ENCODE measurements around the gene CPNE7. TPM values are rescaled to one million over a fixed set of nuclear protein-coding genes. Genes with fewer than 3 reads are reported as not detected.

Gene CPNE7
- total and polyA plus RNA-seq, 2 donors (not counting 1 experiment from before 2014, with no cell fraction given), result 10.2 to 53.0 TPM

DNA sequence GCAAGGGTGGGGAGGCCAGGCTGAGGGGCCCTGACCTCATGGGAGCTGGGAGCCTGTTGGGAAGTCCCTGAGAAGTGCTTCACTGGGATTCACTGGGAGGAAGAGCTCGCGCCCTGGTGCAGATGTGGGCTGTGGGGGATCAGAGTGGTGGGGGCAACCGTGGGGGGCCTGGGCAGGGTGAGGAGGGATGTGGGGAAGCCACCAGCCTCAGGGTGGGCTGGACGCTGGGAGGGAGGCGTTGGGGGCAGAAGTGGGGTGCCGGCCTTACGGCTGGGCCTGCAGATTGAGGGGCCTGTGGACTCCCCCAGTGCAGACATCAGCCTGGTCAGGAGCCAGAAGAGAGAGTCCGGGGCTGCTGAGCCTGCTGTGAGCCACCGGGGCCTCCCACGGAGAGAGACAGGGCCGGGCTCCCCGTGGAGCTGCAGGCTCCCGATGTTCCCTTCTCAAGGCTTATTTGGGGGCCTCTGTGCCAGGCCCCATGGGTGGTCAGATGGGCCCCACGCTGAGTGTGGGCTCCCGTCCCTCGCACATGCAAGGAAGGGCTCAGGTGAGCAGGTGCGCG, 45.7 kb downstream of the CPNE7 start:
- no peaks in the 10 kb centered on the region for H3K79me2 ChIP-seq (ENCODE audit: control insufficient read depth, insufficient read depth, low read length)
- TF ChIP-seq EZH2 (IDR thresholded peaks at IDR 0.05; ENCODE audit: low read length, missing control alignments), result no peak
- TF ChIP-seq, protein P1, sequence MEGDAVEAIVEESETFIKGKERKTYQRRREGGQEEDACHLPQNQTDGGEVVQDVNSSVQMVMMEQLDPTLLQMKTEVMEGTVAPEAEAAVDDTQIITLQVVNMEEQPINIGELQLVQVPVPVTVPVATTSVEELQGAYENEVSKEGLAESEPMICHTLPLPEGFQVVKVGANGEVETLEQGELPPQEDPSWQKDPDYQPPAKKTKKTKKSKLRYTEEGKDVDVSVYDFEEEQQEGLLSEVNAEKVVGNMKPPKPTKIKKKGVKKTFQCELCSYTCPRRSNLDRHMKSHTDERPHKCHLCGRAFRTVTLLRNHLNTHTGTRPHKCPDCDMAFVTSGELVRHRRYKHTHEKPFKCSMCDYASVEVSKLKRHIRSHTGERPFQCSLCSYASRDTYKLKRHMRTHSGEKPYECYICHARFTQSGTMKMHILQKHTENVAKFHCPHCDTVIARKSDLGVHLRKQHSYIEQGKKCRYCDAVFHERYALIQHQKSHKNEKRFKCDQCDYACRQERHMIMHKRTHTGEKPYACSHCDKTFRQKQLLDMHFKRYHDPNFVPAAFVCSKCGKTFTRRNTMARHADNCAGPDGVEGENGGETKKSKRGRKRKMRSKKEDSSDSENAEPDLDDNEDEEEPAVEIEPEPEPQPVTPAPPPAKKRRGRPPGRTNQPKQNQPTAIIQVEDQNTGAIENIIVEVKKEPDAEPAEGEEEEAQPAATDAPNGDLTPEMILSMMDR (conservative IDR thresholded peaks at IDR 0.05 in 1 of 2, IDR thresholded peaks at IDR 0.05 in 1 of 2; ENCODE audit: low read depth in 1 of 2, low read length in 2 of 2), result no peak
- no peaks in the 10 kb centered on the region for H4K20me1 ChIP-seq (ENCODE audit: control insufficient read depth, extremely low read depth, insufficient read depth, low read length)
- no peaks in the 10 kb centered on the region for H3K36me3 ChIP-seq (ENCODE audit: control insufficient read depth, insufficient read depth, low read length)
- H3K4me3 ChIP-seq (replicated peaks in 1 of 4; ENCODE audit: control extremely low read depth in 1 of 4, insufficient read depth in 1 of 4, low read depth in 3 of 4, low read length in 4 of 4), result no peak overlapping the region
- H3K9ac ChIP-seq (ENCODE audit: insufficient read depth, low read length), result no peak overlapping the region
- H3K27ac ChIP-seq (ENCODE audit: insufficient read depth, low read length), result no peak overlapping the region
- no peak overlapping the region for H3K4me2 ChIP-seq (ENCODE audit: extremely low read depth, insufficient read depth, low read length)
- no peak overlapping the region for H2AFZ ChIP-seq (ENCODE audit: low read length)
- H3K4me1 ChIP-seq (ENCODE audit: control insufficient read depth, extremely low read depth, insufficient read depth, low read length), result no peaks in the 10 kb centered on the region
- DNase-seq (ENCODE audit: low read depth in 2 of 2), result no peak
- H3K27me3 ChIP-seq (ENCODE audit: control insufficient read depth, insufficient read depth, low read length), result peaks cover 13% of the 10 kb centered on the region
- H3K9me3 ChIP-seq (ENCODE audit: control insufficient read depth, insufficient read depth, low read depth, low read length), result no peaks in the 10 kb centered on the region

DNA sequence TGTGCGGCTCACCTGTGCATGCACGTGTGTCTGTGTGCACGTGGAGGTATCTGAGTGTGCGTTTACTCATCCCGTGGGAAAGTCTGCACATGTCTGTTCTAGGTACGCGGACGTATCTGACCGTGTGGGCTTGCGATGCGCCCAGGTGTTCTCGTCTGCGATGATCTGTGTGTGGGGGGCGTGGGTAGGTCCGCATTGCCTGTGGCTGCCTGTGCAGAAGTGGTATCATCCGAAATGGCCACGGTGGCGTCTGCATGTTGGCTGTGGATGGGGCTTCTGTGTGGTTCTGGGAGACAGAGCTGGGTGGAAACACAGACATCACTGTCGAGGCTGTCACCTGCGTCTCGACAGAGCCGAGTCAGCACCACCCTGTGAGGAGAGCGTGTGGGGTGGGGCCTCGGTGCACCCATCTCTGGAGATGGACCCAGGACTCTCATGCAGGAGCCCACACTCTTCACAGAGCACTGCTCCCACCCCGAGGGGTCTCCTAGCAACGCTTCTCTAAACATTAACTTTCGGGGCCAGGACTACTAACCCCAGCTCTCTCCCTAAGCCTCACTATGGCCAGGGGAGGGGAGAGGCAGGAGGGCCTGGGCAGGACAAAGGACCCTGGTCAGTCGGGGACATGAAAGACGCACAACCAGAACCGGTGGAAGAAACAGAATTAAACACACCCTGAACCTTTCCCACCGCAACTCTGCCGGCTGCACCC, 46.3 kb downstream of the CPNE7 start:
- Histone ChIP-seq H3K4me1 (ENCODE audit: control insufficient read depth, extremely low read depth, insufficient read depth, low read length) (no peaks in the 10 kb centered on the region), H4K20me1 (ENCODE audit: control insufficient read depth, extremely low read depth, insufficient read depth, low read length) (no peaks in the 10 kb centered on the region), H3K9me3 (ENCODE audit: control insufficient read depth, insufficient read depth, low read depth, low read length) (no peaks in the 10 kb centered on the region), H3K4me2 (ENCODE audit: extremely low read depth, insufficient read depth, low read length) (no peak overlapping the region), H3K27me3 (ENCODE audit: control insufficient read depth, insufficient read depth, low read length) (peaks cover 13% of the 10 kb centered on the region), H3K27ac (ENCODE audit: insufficient read depth, low read length) (no peak overlapping the region), H3K79me2 (ENCODE audit: control insufficient read depth, insufficient read depth, low read length) (no peaks in the 10 kb centered on the region), H3K4me3 (replicated peaks in 1 of 4; ENCODE audit: control extremely low read depth in 1 of 4, insufficient read depth in 1 of 4, low read depth in 3 of 4, low read length in 4 of 4) (no peak overlapping the region), H3K36me3 (ENCODE audit: control insufficient read depth, insufficient read depth, low read length) (no peaks in the 10 kb centered on the region), H2AFZ (ENCODE audit: low read length) (no peak overlapping the region), H3K9ac (ENCODE audit: insufficient read depth, low read length) (no peak overlapping the region)
- DNase-seq (ENCODE audit: low read depth in 2 of 2), result no peak
- TF ChIP-seq EZH2 (IDR thresholded peaks at IDR 0.05; ENCODE audit: low read length, missing control alignments), result no peak
- TF ChIP-seq, protein P1 (conservative IDR thresholded peaks at IDR 0.05 in 1 of 2, IDR thresholded peaks at IDR 0.05 in 1 of 2; ENCODE audit: low read depth in 1 of 2, low read length in 2 of 2), result no peak

DNA sequence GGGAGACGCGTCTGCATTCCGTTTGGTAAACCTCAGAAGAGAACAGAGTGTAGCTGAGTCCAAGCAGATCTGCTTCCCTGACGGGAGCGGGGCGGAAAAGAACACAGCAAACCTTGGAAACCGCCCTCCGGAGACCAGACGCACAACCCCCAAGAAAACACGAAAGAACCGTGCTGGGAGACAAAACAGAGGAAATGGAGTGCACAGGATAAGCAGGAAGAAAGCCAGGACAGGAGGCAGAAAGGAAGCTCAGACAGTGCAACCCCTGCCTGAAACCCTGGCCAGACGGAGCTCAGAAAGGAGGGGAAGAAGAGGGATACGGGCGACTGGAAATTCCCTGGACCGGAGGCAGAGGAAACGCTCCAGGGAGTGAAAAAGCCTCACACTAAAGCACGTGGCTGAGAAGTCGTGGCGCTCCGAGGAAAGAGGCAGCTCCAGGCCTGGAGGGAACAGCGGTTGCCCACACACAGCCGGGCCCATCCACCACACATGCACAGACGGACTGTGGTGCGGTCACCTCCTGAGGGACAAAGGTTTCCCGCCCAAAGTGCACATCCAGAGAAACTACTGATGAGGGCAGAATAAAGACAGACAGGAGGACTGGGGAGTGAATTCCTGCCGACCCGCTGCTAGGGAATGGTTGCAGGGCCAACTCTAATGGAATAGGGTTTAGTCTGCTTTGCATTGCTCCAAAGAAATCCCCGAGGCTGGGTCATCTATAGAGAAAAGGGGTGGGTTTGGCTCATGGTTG, 48.1 kb downstream of the CPNE7 start:
- no peak for TF ChIP-seq EZH2 (IDR thresholded peaks at IDR 0.05; ENCODE audit: low read length, missing control alignments)
- TF ChIP-seq, protein P1 (conservative IDR thresholded peaks at IDR 0.05 in 1 of 2, IDR thresholded peaks at IDR 0.05 in 1 of 2; ENCODE audit: low read depth in 1 of 2, low read length in 2 of 2), result no peak
- Histone ChIP-seq H3K9ac (ENCODE audit: insufficient read depth, low read length) (no peak overlapping the region), H3K4me1 (ENCODE audit: control insufficient read depth, extremely low read depth, insufficient read depth, low read length) (no peaks in the 10 kb centered on the region), H3K4me2 (ENCODE audit: extremely low read depth, insufficient read depth, low read length) (no peak overlapping the region), H3K27me3 (ENCODE audit: control insufficient read depth, insufficient read depth, low read length) (peaks cover 13% of the 10 kb centered on the region), H3K27ac (ENCODE audit: insufficient read depth, low read length) (no peak overlapping the region), H3K79me2 (ENCODE audit: control insufficient read depth, insufficient read depth, low read length) (no peaks in the 10 kb centered on the region), H3K4me3 (replicated peaks in 1 of 4; ENCODE audit: control extremely low read depth in 1 of 4, insufficient read depth in 1 of 4, low read depth in 3 of 4, low read length in 4 of 4) (no peak overlapping the region), H4K20me1 (ENCODE audit: control insufficient read depth, extremely low read depth, insufficient read depth, low read length) (no peaks in the 10 kb centered on the region), H3K9me3 (ENCODE audit: control insufficient read depth, insufficient read depth, low read depth, low read length) (no peaks in the 10 kb centered on the region), H3K36me3 (ENCODE audit: control insufficient read depth, insufficient read depth, low read length) (no peaks in the 10 kb centered on the region), H2AFZ (ENCODE audit: low read length) (no peak overlapping the region)
- no peak for DNase-seq (ENCODE audit: low read depth in 2 of 2)
